Right cardiac atrium (tissue), 5 donors: ENCODE results near the gene IYD. TPM values are rescaled to one million over a fixed set of nuclear protein-coding genes. Genes with fewer than 3 reads are reported as not detected.

Experiments
- ATAC-seq, 2 donors: fragments of 200-7000 bp; cut with Tn5 transposase; one replicate each; pipeline versions ENCODE4 v1.8.0 to v1.9.1; 2020; ENCODE audit warnings: moderate library complexity in 2 of 2, mild to moderate bottlenecking in 1 of 2
- DNase-seq, 3 donors: peaks; one replicate each; pipeline ENCODE4 v3.0.0-alpha.2; 2020
- H3K27ac ChIP-seq: one replicate; pipeline ENCODE4 v1.5.1; 2013; ENCODE audit warnings: mild to moderate bottlenecking, low read length, control low read depth, moderate library complexity
- H3K27me3 ChIP-seq: one replicate; pipeline ENCODE4 v1.6.1; 2013; ENCODE audit not compliant: control insufficient read depth, insufficient read depth
- H3K4me1 ChIP-seq: one replicate; pipeline ENCODE4 v1.6.1; 2013; ENCODE audit warnings: low read length; ENCODE audit not compliant: control insufficient read depth, insufficient read depth
- H3K4me3 ChIP-seq: one replicate; pipeline ENCODE4 v1.5.1; 2013; ENCODE audit warnings: low read length, control low read depth
- H3K9me3 ChIP-seq: one replicate; pipeline ENCODE4 v1.6.1; 2013; ENCODE audit warnings: low read length; ENCODE audit not compliant: control insufficient read depth
- WGBS: extraction: QIAGEN DNeasy Blood & Tissue Kit; methylation state at CpG from one replicate; pipeline ENCODE4 v1.1.7; 2013; 5-methylcytosine and 5-hydroxymethylcytosine counted together
- intact Hi-C, 4 donors: fragments of 100-400 bp; cut with DNase I; formaldehyde crosslinking; loops; one replicate each; pipeline versions ENCODE4 v1.11.0 to v1.14.0; 2022 to 2023
- polyA plus RNA-seq: library from polyadenylated mRNA; stranded (reverse); fragments of 200-250 nt; gene quantifications from one replicate; pipeline ENCODE4 v1.2.3, GENCODE V29; 2013
- total RNA-seq, 4 donors: library from RNA; stranded (reverse); fragmentation: NEBNext Ultra II Directional; extraction: Animal tissue kit (Norgen Biotek cat#: 25700); gene quantifications; one replicate each; pipeline ENCODE4 v1.2.1, GENCODE V29; 2021
- donor health status: healthy with polysubstance abuse.
- donor health status: DM: no; HTN: yes; CAD: no.
- donor health status: DM: no; HTN: no; CAD: no.
- donor health status: DM: no; HTN: yes; CAD: no; lungs with severe emphysema.
- donor health status: DM: yes; HTN: yes; CAD: no.

IYD gene
- total and polyA plus RNA-seq, 5 donors, result not detected

DNA sequence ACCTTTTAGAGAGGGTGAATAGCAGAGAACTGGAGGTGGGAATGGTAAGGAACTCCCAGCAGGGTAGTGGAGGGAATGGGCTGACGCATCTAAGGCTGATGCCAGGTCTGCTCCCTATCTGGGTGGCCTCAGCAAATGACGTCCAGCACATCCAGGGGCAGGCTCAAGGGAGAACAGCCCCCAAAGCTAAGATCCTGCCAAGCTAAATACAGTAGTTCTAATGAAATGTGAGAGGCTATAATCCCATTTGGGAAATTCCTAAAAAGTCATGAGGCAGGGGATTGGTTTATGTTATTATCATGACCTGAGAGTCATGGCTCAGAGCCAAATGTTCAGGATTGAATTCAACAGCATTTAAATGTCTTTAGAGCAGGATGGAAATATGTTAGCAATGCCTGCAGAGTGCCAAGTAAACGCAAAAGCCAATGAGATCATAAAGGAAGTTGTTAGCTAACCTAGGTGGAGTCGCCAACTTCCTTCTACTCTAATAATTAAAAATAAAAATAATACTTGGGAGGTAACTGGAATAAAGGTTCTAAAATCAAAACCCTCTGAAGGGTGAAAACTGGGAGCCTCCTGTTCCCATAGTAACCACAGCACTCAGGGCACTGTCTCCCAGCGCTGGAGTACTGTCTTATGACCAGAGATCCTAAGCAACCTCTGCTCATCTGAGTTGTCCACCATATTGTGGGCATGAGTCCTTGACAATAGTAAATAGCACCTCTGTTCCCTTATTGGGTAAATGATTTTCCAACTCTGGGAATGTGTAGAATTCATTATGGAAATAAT, 34.8 kb downstream of the IYD start:
- 9% methylated on average over 5 of the region's 5 CpGs for WGBS
- Histone ChIP-seq H3K27me3 (no peaks in the 10 kb centered on the region), H3K9me3 (no peaks in the 10 kb centered on the region), H3K27ac (peak overlapping the region; percentile 30), H3K4me1 (peaks cover 4% of the 10 kb centered on the region), H3K4me3 (no peak overlapping the region)
- DNase-seq (peak; percentile 59 to 79 (median 71)), ATAC-seq (peak; percentile 92 to 95)
- intact Hi-C loops, result no loop called here

DNA sequence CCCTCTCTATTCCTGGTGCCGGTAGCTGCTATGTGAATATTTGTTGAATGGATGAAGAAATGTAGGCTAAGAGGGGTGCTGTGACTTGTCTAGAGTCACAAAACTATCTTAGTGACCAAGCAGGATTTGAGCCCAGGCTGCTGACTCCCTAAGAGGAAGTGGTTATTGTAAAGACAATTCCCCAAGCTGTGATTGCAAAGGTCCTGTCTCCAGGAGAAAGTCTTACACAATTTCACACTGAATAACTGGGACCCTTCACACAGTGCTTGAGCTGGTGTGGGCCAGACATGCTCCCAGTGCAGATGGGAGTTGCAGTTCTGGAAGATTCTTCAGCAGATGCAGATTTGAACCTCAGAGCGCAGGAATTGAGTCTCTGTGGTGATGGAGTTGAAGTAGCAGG, 38.1 kb downstream of the IYD start:
- no peaks in the 10 kb centered on the region for H3K27me3 ChIP-seq
- 44% methylated on average over 2 of the region's 2 CpGs for WGBS
- intact Hi-C loops, result no loop called here
- DNase-seq, result no peak
- ATAC-seq, result no peak
- no peak overlapping the region for H3K27ac ChIP-seq
- no peaks in the 10 kb centered on the region for H3K9me3 ChIP-seq
- H3K4me3 ChIP-seq, result no peak overlapping the region
- H3K4me1 ChIP-seq, result peaks cover 10% of the 10 kb centered on the region

DNA sequence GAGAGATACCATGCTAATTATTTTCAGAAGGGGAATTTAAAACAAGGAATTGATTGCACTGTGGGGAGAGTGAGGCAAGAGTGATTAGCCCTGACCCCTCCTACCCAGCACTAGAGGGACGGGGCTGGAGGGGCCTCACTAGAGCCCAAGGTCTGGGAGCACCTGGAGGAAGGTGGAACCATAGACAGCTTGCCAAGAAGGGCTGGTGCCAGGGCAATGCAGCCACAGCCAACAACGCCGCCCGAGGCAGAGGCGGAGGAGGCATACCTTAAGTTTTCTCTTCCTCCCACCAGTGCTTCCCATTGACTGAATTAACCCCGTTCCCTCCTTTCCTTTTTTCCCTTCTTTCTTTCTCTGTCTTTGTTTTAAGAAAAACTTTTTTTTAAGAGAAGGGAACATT, 40.0 kb downstream of the IYD start:
- intact Hi-C loops, result no loop called here
- H3K9me3 ChIP-seq, result no peaks in the 10 kb centered on the region
- H3K27me3 ChIP-seq, result no peaks in the 10 kb centered on the region
- WGBS, result 88% methylated on average over 6 of the region's 6 CpGs
- no peak for DNase-seq
- H3K4me1 ChIP-seq, result peaks cover 8% of the 10 kb centered on the region
- no peak overlapping the region for H3K27ac ChIP-seq
- no peak overlapping the region for H3K4me3 ChIP-seq
- ATAC-seq, result peak in 1 of 2 donors; percentile 22

DNA sequence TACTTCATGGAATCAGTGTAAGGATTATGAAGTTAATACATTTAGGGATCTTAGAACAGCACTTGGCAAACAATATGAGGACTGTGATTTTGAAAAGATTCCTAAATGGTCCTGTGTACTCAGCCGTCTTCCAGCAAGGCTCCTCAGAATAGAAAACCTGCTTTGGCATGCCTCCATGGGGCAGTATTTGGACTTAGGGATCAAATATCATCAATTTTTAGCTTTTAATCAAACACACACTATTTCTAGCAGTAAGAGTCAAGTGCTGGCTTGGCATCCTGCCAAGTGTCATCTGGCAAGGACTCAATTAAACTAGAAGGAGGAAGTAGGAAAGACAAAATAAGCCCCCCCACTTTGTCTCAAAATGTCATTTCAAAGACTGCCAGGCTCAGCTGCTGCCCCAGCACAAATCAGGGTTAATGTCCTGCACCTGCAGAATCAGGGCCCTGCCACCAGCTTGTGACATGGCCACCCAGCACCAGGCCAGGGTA, 40.8 kb downstream of the IYD start:
- intact Hi-C loops, result loop anchor here in 1 of 4 donors (10.0 kb wide), 1 partner anchor 335 kb away; no protein-coding TSS in a partner anchor
- peak; percentile 40 to 41 for ATAC-seq
- Histone ChIP-seq H3K27me3 (no peaks in the 10 kb centered on the region), H3K27ac (no peak overlapping the region), H3K9me3 (no peaks in the 10 kb centered on the region), H3K4me3 (no peak overlapping the region), H3K4me1 (peaks cover 8% of the 10 kb centered on the region)
- WGBS, result 4% methylated on average over 1 of the region's 1 CpG
- DNase-seq, result peak; percentile 58 to 80 (median 71)

DNA sequence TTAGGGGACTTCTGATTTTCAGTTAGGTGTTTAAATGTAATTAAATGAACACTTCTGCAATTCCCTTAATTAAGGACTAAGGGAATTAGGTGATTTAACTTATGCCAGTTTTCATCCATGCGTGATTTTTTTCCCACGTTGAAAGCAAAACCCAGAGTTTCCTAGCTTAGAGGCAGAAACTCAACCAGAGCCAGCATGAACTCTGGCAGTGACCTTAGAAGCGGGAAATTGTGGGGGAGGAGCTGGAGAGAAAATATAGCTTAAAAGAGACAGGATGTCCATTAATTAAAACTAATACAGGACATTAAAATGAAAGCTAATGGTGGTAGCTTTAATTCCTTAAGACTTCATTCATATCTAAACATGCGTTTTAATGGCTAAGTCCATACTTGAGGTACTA, 41.6 kb downstream of the IYD start:
- no peak overlapping the region for H3K27ac ChIP-seq
- no peak overlapping the region for H3K4me3 ChIP-seq
- no peaks in the 10 kb centered on the region for H3K9me3 ChIP-seq
- H3K4me1 ChIP-seq, result peaks cover 8% of the 10 kb centered on the region
- WGBS, result 42% methylated on average over 4 of the region's 4 CpGs
- intact Hi-C loops, result loop anchor here in 1 of 4 donors (10.0 kb wide), 1 partner anchor 334 kb away; no protein-coding TSS in a partner anchor
- peak in 1 of 2 donors; percentile 38 for ATAC-seq
- H3K27me3 ChIP-seq, result no peaks in the 10 kb centered on the region
- no peak for DNase-seq

DNA sequence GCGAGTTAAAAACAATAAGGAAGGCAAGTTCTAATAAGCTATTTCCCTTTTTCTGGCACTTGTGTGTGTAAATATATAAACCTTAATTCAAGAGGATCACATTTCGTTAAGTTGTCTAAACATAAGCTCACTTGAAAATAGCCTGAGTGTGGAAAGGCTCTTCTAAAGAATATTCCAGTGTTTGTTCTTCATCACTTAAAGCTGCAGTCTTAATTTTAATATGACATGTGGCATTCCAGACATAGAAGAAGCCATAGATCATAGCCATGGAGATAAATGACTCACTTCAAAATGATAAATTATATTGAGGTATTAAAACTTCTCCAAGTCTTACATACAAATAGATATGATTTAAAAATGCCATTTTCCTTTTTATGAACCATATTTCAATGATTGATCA, 42.1 kb downstream of the IYD start:
- no peaks in the 10 kb centered on the region for H3K27me3 ChIP-seq
- DNase-seq (no peak), ATAC-seq (no peak)
- no peaks in the 10 kb centered on the region for H3K9me3 ChIP-seq
- no peak overlapping the region for H3K4me3 ChIP-seq
- 28% methylated on average over 2 of the region's 2 CpGs for WGBS
- intact Hi-C loops, result loop anchor here in 1 of 4 donors (10.0 kb wide), 1 partner anchor 334 kb away; no protein-coding TSS in a partner anchor
- peaks cover 8% of the 10 kb centered on the region for H3K4me1 ChIP-seq
- H3K27ac ChIP-seq, result no peak overlapping the region

DNA sequence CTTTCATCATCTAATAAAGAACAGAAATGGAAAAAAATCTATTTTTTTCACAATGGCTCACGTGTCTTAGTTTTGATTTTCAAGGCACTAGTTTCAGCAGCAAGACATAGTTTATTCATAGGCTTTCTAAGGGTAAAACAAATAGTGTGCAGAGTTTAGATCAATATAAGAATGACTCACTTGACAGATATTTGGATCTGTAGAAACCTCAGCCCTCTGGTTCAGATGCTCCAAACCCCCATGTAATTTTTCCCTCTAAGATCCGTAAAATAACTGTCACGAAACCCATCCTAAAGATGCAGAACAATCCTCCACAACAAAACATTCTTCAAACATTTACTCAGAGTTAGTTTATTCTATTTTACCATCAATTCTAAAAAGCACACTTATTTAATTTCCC, 43.4 kb downstream of the IYD start:
- no peak for ATAC-seq
- no peak overlapping the region for H3K4me3 ChIP-seq
- intact Hi-C loops, result loop anchor here in 1 of 4 donors (10.0 kb wide), 1 partner anchor 333 kb away; no protein-coding TSS in a partner anchor
- WGBS, result 89% methylated on average over 3 of the region's 3 CpGs
- H3K4me1 ChIP-seq, result peaks cover 8% of the 10 kb centered on the region
- no peaks in the 10 kb centered on the region for H3K9me3 ChIP-seq
- no peaks in the 10 kb centered on the region for H3K27me3 ChIP-seq
- DNase-seq, result no peak
- no peak overlapping the region for H3K27ac ChIP-seq

DNA sequence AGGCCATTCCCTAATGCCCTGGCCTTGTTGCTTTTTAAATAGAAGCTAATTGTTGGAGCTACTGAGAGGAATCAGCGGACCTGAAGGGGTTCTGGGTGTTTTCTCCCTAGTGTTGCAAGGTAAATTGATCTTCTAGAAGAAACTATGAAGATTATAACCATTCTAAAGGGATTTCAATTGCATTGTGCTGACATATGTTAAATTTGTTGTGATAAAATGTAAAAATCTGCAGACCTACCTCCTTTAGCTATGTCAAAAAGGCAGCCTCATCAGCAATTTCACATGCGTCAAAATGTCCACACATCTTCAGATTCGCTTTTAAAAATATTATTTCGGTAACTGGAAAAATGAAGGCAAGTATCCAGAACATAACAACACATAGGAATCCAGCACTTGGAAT, 44.4 kb downstream of the IYD start:
- H3K4me1 ChIP-seq, result peaks cover 8% of the 10 kb centered on the region
- H3K27me3 ChIP-seq, result no peaks in the 10 kb centered on the region
- H3K4me3 ChIP-seq, result no peak overlapping the region
- whole genome bisulfite sequencing, result 43% methylated on average over 4 of the region's 4 CpGs
- H3K9me3 ChIP-seq, result no peaks in the 10 kb centered on the region
- ATAC-seq, result no peak
- intact Hi-C loops, result loop anchor here in 1 of 4 donors (10.0 kb wide), 1 partner anchor 332 kb away; no protein-coding TSS in a partner anchor
- no peak overlapping the region for H3K27ac ChIP-seq
- DNase-seq, result no peak

DNA sequence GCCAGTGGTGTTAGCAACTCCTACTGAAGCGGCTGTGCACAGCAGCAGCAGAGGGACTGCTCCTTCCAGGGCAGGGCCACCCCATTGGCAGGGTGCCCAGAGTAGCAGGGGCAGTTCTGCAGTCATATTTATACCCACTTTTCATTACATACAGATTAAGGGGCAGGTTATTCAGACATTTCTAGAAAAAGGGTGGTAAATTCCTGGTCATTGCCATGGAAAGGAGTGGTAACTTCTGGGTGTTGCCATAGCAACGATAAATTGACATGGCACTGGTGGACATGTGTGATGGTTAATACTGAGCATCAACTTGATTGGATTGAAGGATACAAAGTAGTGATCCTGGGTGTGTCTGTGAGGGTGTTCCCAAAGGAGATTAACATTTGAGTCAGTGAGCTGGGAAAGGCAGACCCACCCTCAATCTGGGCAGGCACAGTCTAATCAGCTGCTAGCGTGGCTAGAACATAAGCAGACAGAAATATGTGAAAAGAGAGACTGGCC, 45.0 kb downstream of the IYD start:
- 78% methylated on average over 3 of the region's 3 CpGs for WGBS
- DNase-seq, result peak in 1 of 3 donors; percentile 33
- no peaks in the 10 kb centered on the region for H3K9me3 ChIP-seq
- no peaks in the 10 kb centered on the region for H3K27me3 ChIP-seq
- H3K4me3 ChIP-seq, result no peak overlapping the region
- peak in 1 of 2 donors; percentile 27 for ATAC-seq
- intact Hi-C loops, result loop anchor here in 1 of 4 donors (10.0 kb wide), 1 partner anchor 331 kb away; no protein-coding TSS in a partner anchor
- peaks cover 8% of the 10 kb centered on the region for H3K4me1 ChIP-seq
- no peak overlapping the region for H3K27ac ChIP-seq

DNA sequence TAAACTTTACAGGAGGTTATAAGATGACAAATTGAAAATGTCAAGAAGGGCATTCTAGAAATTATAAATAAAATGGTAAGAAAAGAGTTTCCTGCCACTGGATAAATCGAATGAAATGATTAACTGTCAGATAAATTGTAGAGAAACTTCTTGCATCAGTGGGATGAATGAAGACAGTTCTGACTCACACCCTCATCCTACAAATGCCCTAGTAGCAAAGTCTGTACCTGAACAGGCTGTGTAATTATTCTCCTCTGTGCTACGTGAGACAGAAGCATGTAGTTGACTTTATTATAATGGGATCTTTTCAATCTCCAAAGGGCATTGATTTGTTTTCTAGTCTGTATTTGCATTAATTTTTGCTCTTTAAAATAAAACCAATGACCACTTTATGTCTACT, 47.3 kb downstream of the IYD start:
- Histone ChIP-seq H3K4me3 (no peak overlapping the region), H3K27me3 (no peaks in the 10 kb centered on the region), H3K4me1 (peaks cover 3% of the 10 kb centered on the region), H3K9me3 (no peaks in the 10 kb centered on the region), H3K27ac (no peak overlapping the region)
- DNase-seq, result no peak
- ATAC-seq, result no peak
- 83% methylated on average over 2 of the region's 2 CpGs for WGBS
- intact Hi-C loops, result loop anchor here in 1 of 4 donors (10.0 kb wide), 1 partner anchor 329 kb away; no protein-coding TSS in a partner anchor

DNA sequence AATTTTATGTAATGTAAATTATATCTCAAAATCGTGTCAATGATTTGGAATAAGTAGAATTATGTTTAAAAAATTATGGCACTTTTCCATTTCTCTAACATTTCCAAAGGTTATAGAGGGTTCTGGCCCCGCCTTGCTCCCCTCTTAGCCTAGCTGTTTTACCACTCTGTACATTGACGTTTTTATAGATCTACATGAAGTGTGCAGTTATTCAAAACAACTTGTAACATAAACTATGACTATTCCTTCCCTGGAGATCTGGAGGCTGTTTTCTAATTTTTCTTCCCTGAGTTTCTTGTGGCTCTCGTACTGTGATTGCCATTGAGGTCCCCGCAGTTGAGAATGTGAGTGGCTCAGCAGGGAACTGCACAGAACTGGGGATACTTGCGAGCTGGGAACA, 48.4 kb downstream of the IYD start:
- Histone ChIP-seq H3K9me3 (no peaks in the 10 kb centered on the region), H3K4me3 (no peak overlapping the region), H3K27me3 (no peaks in the 10 kb centered on the region), H3K27ac (no peak overlapping the region), H3K4me1 (peaks cover 3% of the 10 kb centered on the region)
- DNase-seq, result no peak
- intact Hi-C loops, result loop anchor here in 1 of 4 donors (10.0 kb wide), 1 partner anchor 328 kb away; no protein-coding TSS in a partner anchor
- no peak for ATAC-seq
- 77% methylated on average over 6 of the region's 6 CpGs for WGBS
